Measurements from ENCODE around the gene AMPD1.

AMPD1 gene

DNA sequence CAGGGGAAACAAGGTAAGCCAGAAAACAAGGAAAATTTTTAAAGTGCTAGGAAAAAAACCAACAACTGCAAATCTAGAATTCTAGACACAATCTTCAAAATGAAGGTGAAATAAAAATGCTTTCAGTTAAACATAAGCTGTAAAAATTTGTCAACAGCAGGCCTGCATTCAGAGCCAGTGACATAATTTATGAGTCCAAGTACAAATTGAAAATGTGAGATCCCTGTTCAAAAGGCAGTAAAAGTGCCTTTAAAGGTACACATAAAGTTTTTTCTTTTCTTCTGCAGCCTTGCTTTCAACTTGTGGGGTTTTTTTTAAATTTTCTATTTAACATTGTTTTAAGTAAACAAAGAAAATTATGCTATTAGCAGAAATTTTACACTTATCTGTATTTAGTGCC, 62.9 kb downstream of the AMPD1 start:
- Mint-ChIP-seq H3K36me3 (ENCODE audit: low read depth) (no peaks in the 10 kb centered on the region), H3K4me3 (no peak overlapping the region), H3K27me3 (ENCODE audit: low read depth) (peaks cover 13% of the 10 kb centered on the region), H3K4me1 (ENCODE audit: low read depth) (no peaks in the 10 kb centered on the region), H3K27ac (no peak overlapping the region), H3K9me3 (no peaks in the 10 kb centered on the region)

GRCh38 chr1:114627107-114627506, 68.2 kb downstream of the AMPD1 start:
- Mint-ChIP-seq H3K27ac (no peak overlapping the region), H3K27me3 (ENCODE audit: low read depth) (no peaks in the 10 kb centered on the region), H3K4me1 (ENCODE audit: low read depth) (no peaks in the 10 kb centered on the region)

GRCh38 chr1:114623364-114623763, 72.0 kb downstream of the AMPD1 start:
- Mint-ChIP-seq H3K36me3 (ENCODE audit: low read depth) (no peaks in the 10 kb centered on the region), H3K9me3 (no peaks in the 10 kb centered on the region), H3K4me3 (no peak overlapping the region)

More at GRCh38 chr1:114627107-114627506, 68.2 kb downstream of the AMPD1 start:
- no peaks in the 10 kb centered on the region for H3K36me3 Mint-ChIP-seq (ENCODE audit: low read depth)
- no peak overlapping the region for H3K4me3 Mint-ChIP-seq
- no peaks in the 10 kb centered on the region for H3K9me3 Mint-ChIP-seq

More at GRCh38 chr1:114623364-114623763, 72.0 kb downstream of the AMPD1 start:
- Mint-ChIP-seq H3K27me3 (ENCODE audit: low read depth) (peaks cover 9% of the 10 kb centered on the region), H3K27ac (no peak overlapping the region), H3K4me1 (ENCODE audit: low read depth) (no peaks in the 10 kb centered on the region)

Measured in T-helper 1 cell treated with Interleukin-12 subunit alpha and Interleukin-12 subunit beta and Interleukin-4 antibody, amounts not matched to agents 30 μg/mL and 1 μg/mL, for 36 hours (primary cell).